Neural progenitor cell (in vitro differentiated cells): ENCODE data around the gene ZNF512.

ENCODE experiments used
- EZH2 ChIP-seq: fragments of 200-600 bp; sonication (generic); IDR thresholded peaks from 2 replicates; pipeline ENCODE4 v1.6.1; 2017; ENCODE audit warnings: antibody characterized with exemption, mild to moderate bottlenecking, moderate library complexity
- EZH2phosphoT487 ChIP-seq: fragments of 200-600 bp; sonication (generic); IDR thresholded peaks from 2 replicates; pipeline ENCODE4 v1.6.1; 2017; ENCODE audit warnings: antibody characterized with exemption
- TF ChIP-seq, protein P1 (sequence below): fragments of 200-600 bp; sonication (generic); IDR thresholded peaks from 2 replicates; pipeline ENCODE4 v1.5.1; 2017; ENCODE audit warnings: antibody characterized with exemption, mild to moderate bottlenecking

DNA sequence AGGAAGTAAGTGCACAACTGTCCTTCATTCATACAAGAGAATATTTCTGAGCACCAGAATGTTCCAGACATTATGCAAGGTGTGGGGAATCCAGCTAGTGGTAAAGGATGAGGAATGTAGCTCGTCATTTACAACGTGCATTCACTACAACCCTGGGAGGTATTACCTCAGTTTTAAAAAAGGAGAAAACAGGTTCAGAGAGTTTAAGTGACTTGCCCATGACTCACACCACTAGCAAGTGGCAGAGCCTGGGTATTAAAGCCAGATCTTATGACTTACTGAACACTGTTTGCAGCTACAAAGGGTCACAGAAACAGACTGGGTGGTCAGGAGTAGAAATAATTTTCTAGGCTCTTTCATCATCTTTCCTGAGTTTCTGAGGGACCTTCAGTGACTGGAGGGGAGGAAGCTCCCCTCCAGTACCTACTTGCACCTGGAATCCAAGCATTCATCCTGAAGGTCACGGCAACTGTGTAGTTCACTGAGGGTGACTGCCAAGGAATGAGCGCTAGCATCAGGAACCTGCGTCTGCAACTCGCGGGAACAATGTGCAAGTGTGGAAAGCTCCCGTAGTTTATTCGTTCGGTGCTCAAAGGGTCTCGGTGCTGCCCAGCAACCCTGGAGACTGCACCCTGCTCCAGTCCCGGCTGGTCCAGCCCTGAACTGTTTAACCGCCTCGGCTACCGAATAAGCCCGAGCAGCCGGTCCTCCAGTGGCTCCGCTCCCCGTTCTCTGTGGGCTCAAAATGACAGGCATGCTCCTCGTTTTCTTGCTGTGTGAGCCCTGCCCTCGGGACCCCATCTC lies 45.3 kb downstream of the ZNF512 start:
- no peak for TF ChIP-seq EZH2
- no peak for TF ChIP-seq EZH2phosphoT487
- TF ChIP-seq, protein P1, sequence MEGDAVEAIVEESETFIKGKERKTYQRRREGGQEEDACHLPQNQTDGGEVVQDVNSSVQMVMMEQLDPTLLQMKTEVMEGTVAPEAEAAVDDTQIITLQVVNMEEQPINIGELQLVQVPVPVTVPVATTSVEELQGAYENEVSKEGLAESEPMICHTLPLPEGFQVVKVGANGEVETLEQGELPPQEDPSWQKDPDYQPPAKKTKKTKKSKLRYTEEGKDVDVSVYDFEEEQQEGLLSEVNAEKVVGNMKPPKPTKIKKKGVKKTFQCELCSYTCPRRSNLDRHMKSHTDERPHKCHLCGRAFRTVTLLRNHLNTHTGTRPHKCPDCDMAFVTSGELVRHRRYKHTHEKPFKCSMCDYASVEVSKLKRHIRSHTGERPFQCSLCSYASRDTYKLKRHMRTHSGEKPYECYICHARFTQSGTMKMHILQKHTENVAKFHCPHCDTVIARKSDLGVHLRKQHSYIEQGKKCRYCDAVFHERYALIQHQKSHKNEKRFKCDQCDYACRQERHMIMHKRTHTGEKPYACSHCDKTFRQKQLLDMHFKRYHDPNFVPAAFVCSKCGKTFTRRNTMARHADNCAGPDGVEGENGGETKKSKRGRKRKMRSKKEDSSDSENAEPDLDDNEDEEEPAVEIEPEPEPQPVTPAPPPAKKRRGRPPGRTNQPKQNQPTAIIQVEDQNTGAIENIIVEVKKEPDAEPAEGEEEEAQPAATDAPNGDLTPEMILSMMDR: no peak
